Cardiac fibroblast (primary cell): ENCODE measurements around the gene NEURL2.

Experiments
- DNase-seq, 2 donors: peaks; one replicate each; pipeline versions ENCODE4 v3.0.0 to v3.0.0-alpha.2; 2010; ENCODE audit warnings: low read depth in 2 of 2
- H3K4me3 ChIP-seq, 2 donors: replicated peaks in 1 of 2; 1 replicate in 1 of 2; 2 replicates in 1 of 2; pipeline ENCODE4 v1.5.1; 2011; ENCODE audit warnings: low read depth in 2 of 2, low read length in 2 of 2, mild to moderate bottlenecking in 2 of 2, moderate library complexity in 1 of 2
- CTCF ChIP-seq: IDR thresholded peaks from one replicate; pipeline ENCODE4 v1.5.1; 2011; ENCODE audit warnings: low read depth, mild to moderate bottlenecking, low read length, inconsistent platforms

Gene NEURL2

GRCh38 chr20:45890985-45891983 lies at the start of gene NEURL2, which contains the start of gene CTSA:
NEURL2 (minus strand) TSS chr20:45891208; CDS start chr20:45890991, 217 bp downstream.
CTSA (plus strand) TSS chr20:45891335; CDS start chr20:45891569, 234 bp downstream.
- peak; percentile 95 to 96 for DNase-seq
- H3K4me3 ChIP-seq = peak within 1 kb of the TSS; percentile 79 to 92
- TF ChIP-seq CTCF = no peak

GRCh38 chr20:45940469-45940868 lies 49.5 kb upstream of the NEURL2 start:
- DNase-seq = no peak
- no peak overlapping the region for H3K4me3 ChIP-seq
- no peak for TF ChIP-seq CTCF

DNA sequence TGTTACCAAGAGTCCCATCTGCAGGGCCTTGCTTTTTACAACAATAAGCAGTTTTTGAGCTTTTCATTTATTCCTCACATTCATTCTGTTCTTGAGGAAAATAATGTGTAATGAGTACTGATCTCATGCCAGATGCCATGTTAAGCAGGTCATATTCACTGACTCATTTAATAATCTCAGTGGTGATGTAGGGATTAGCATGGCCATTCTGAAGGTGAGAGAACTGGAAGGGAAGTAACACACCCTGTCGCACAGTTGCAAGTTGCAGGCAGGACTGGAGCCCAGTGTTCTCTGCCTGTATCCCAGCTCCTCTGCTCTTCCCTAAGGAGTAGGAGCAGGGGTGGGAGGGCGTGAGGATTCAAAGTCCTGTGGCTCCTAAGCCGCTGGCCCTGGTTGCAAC lies 49.0 kb upstream of the NEURL2 start:
- no peak for TF ChIP-seq CTCF
- H3K4me3 ChIP-seq = no peak overlapping the region
- no peak for DNase-seq

GRCh38 chr20:45938727-45939438 lies 47.9 kb upstream of the NEURL2 start:
- no peak for TF ChIP-seq CTCF
- no peak overlapping the region for H3K4me3 ChIP-seq
- DNase-seq = no peak

GRCh38 chr20:45937765-45938164 lies 46.8 kb upstream of the NEURL2 start:
- no peak for DNase-seq
- TF ChIP-seq CTCF = no peak
- H3K4me3 ChIP-seq = no peak overlapping the region

GRCh38 chr20:45935416-45936046 lies 44.5 kb upstream of the NEURL2 start:
- no peak for TF ChIP-seq CTCF
- peak overlapping the region; percentile 57 to 67 for H3K4me3 ChIP-seq
- DNase-seq = peak; percentile 33 to 53
